GM23248 (cell line): ENCODE measurements around the gene COL8A1.

Source experiments
- EZH2 ChIP-seq: fragments of 200-600 bp; sonication (generic); IDR thresholded peaks from 2 replicates; pipeline ENCODE4 v1.6.1; 2018; ENCODE audit warnings: antibody characterized with exemption, mild to moderate bottlenecking; ENCODE audit not compliant: insufficient read depth, poor library complexity, severe bottlenecking
- EZH2phosphoT487 ChIP-seq: fragments of 200-600 bp; sonication (generic); IDR thresholded peaks from 2 replicates; pipeline ENCODE4 v1.6.1; 2018; ENCODE audit warnings: antibody characterized with exemption, moderate library complexity, mild to moderate bottlenecking, low read depth; ENCODE audit not compliant: insufficient read depth

DNA sequence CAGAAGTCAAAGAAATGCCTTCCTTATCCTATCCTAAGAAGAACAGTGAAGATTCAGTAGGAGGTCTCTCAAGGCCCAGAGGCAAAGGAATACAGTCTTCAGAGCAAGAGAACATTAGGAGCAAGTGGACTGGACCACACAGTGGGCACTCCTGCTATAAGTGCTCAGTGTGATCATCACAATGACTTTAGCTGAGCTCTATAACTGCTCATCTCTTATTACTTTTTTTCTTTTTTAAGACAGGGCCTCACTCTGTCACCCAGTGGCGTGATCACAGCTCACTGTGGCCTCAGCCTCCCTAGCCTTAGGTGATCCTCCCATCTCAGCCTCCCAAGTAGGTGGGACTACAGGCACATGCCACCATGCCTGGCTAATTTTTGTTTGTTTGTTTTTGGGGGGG lies 48.1 kb downstream of the COL8A1 start:
- no peak for TF ChIP-seq EZH2phosphoT487
- no peak for TF ChIP-seq EZH2
